Keratinocyte (primary cell): ENCODE data around the gene ATAD2B. TPM values are rescaled to one million over a fixed set of nuclear protein-coding genes. Genes with fewer than 3 reads are reported as not detected.

Source experiments
- DNase-seq: peaks from one replicate; pipeline ENCODE4 v3.0.0-alpha.2; 2011; ENCODE audit warnings: low read depth, missing footprints, low spot score
- FAIRE-seq: peaks from 2 replicates; lab custom pipeline; 2011; peaks lifted over from hg19 to GRCh38; lab: Jason Lieb, UNC
- H2AFZ ChIP-seq: 2 replicates; pipeline ENCODE4 v1.6.0; 2012; ENCODE audit warnings: low read length, control low read depth, inconsistent platforms; ENCODE audit not compliant: control insufficient read depth
- H3K27ac ChIP-seq: 2 replicates; pipeline ENCODE4 v1.5.1; 2011; ENCODE audit warnings: low read length; ENCODE audit not compliant: control insufficient read depth, insufficient read depth
- H3K27me3 ChIP-seq: 3 replicates; pipeline ENCODE4 v1.6.0; 2011; ENCODE audit warnings: low read length; ENCODE audit not compliant: control insufficient read depth, insufficient read depth; ENCODE audit errors: extremely low read depth
- H3K36me3 ChIP-seq, 2 experiments: 2 replicates in 1 of 2; 3 replicates in 1 of 2; pipeline ENCODE4 v1.5.1; 2011; ENCODE audit warnings: low read length in 2 of 2, mild to moderate bottlenecking in 1 of 2; ENCODE audit not compliant: control insufficient read depth in 2 of 2, insufficient read depth in 2 of 2; ENCODE audit errors: extremely low read depth in 1 of 2
- H3K4me1 ChIP-seq: 3 replicates; pipeline ENCODE4 v1.5.1; 2011; ENCODE audit warnings: low read length; ENCODE audit not compliant: control insufficient read depth, insufficient read depth; ENCODE audit errors: extremely low read depth
- H3K4me2 ChIP-seq: 3 replicates; pipeline ENCODE4 v1.6.0; 2011; ENCODE audit warnings: low read depth, low read length; ENCODE audit not compliant: control insufficient read depth, insufficient read depth; ENCODE audit errors: extremely low read depth
- H3K4me3 ChIP-seq, 3 experiments: fragments of 200-600 bp in 1 of 3; sonication (generic) in 1 of 3; 2 replicates in 2 of 3; 3 replicates in 1 of 3; pipeline ENCODE4 v1.5.1; 2011 to 2016; ENCODE audit warnings: low read length in 3 of 3, mild to moderate bottlenecking in 3 of 3, control low read depth in 2 of 3, inconsistent platforms in 1 of 3, low read depth in 1 of 3, mixed read lengths in 1 of 3, mixed run types in 1 of 3, moderate library complexity in 1 of 3; ENCODE audit not compliant: control insufficient read depth in 2 of 3, insufficient read depth in 2 of 3; ENCODE audit errors: extremely low read depth in 1 of 3
- H3K79me2 ChIP-seq: 2 replicates; pipeline ENCODE4 v1.6.0; 2012; ENCODE audit warnings: low read length; ENCODE audit not compliant: control insufficient read depth, insufficient read depth
- H3K9ac ChIP-seq: 3 replicates; pipeline ENCODE4 v1.6.0; 2011; ENCODE audit warnings: low read length; ENCODE audit not compliant: control insufficient read depth, insufficient read depth; ENCODE audit errors: extremely low read depth
- H3K9me1 ChIP-seq: 3 replicates; pipeline ENCODE4 v1.6.0; 2011; ENCODE audit warnings: low read length; ENCODE audit not compliant: control insufficient read depth, insufficient read depth; ENCODE audit errors: extremely low read depth
- H3K9me3 ChIP-seq: 2 replicates; pipeline ENCODE4 v1.5.1; 2012; ENCODE audit warnings: low read depth, low read length; ENCODE audit not compliant: control insufficient read depth
- H4K20me1 ChIP-seq: 3 replicates; pipeline ENCODE4 v1.6.0; 2011; ENCODE audit warnings: low read length; ENCODE audit not compliant: control insufficient read depth, insufficient read depth; ENCODE audit errors: extremely low read depth
- CTCF ChIP-seq, 3 experiments: IDR thresholded peaks in 1 of 3; conservative IDR thresholded peaks in 1 of 3; optimal IDR thresholded peaks in 1 of 3; 2 replicates in 2 of 3; 3 replicates in 1 of 3; pipeline versions ENCODE3 to v1.5.1; 2011; ENCODE audit warnings: low read length in 3 of 3, mild to moderate bottlenecking in 3 of 3, moderate library complexity in 2 of 3, control low read depth in 1 of 3, inconsistent platforms in 1 of 3; ENCODE audit not compliant: insufficient read depth in 2 of 3; ENCODE audit errors: extremely low read depth in 1 of 3
- EZH2 ChIP-seq: IDR thresholded peaks from one replicate; pipeline ENCODE4 v1.6.1; 2012; ENCODE audit warnings: inconsistent platforms, mild to moderate bottlenecking, low read length, moderate library complexity
- dilution Hi-C: fragments of 300-500 bp; cut with MboI; formaldehyde crosslinking; loops from one replicate; pipeline ENCODE4 v1.7.0; 2020; ENCODE audit warnings: low sequenced_read_pairs; ENCODE audit not compliant: extremely low pct_ligation_motif_present
- polyA plus RNA-seq, 5 experiments: library from polyadenylated mRNA; depleted of rRNA in 3 of 5; stranded (reverse) in 3 of 5; stranded (forward) in 1 of 5; unstranded in 1 of 5; fragments of >200 nt; gene quantifications; 1 replicate in 1 of 5; 2 replicates in 3 of 5; 3 replicates in 1 of 5; pipeline versions ENCODE4 v1.2.1 to v1.2.3, GENCODE V29; 2011 to 2012; ENCODE audit warnings: missing spikeins in 2 of 5, low read depth in 1 of 5, low replicate concordance in 1 of 5

Gene ATAD2B
- polyA plus RNA-seq, 1 donor (not counting 4 experiments of a cell fraction or from before 2014, with no cell fraction given), result 4.4 TPM

- Histone ChIP-seq H3K27ac (no peak overlapping the region), H3K9me1 (no peaks in the 10 kb centered on the region), H3K4me2 (no peak overlapping the region), H3K27me3 (no peaks in the 10 kb centered on the region), H3K9ac (no peak overlapping the region), H3K36me3 (peaks cover 0 to 1% of the 10 kb centered on the region in 2 experiments), H4K20me1 (no peaks in the 10 kb centered on the region), H3K79me2 (no peaks in the 10 kb centered on the region), H2AFZ (no peak overlapping the region), H3K9me3 (no peaks in the 10 kb centered on the region), H3K4me3 (no peak overlapping the region), H3K4me1 (no peaks in the 10 kb centered on the region)
- no peak for FAIRE-seq
- dilution Hi-C loops, result no loop called here
- no peak for DNase-seq
- TF ChIP-seq CTCF (optimal IDR thresholded peaks at IDR 0.05 in 1 of 3, IDR thresholded peaks at IDR 0.05 in 1 of 3, conservative IDR thresholded peaks at IDR 0.05 in 1 of 3; ENCODE audit: extremely low read depth in 1 of 3, insufficient read depth in 2 of 3, low read length in 3 of 3) (no peak), EZH2 (no peak)
Measured at GRCh38 chr2:23839919-23840578, 86.9 kb downstream of the ATAD2B start.

- TF ChIP-seq CTCF (optimal IDR thresholded peaks at IDR 0.05 in 1 of 3, IDR thresholded peaks at IDR 0.05 in 1 of 3, conservative IDR thresholded peaks at IDR 0.05 in 1 of 3; ENCODE audit: extremely low read depth in 1 of 3, insufficient read depth in 2 of 3, low read length in 3 of 3), result no peak
- no peak for TF ChIP-seq EZH2
Measured at GRCh38 chr2:23838996-23839395, 87.9 kb downstream of the ATAD2B start.

More at GRCh38 chr2:23838996-23839395, 87.9 kb downstream of the ATAD2B start:
- Histone ChIP-seq H3K4me2 (no peak overlapping the region), H4K20me1 (no peaks in the 10 kb centered on the region), H3K9ac (no peak overlapping the region), H3K36me3 (peaks cover 0 to 1% of the 10 kb centered on the region in 2 experiments), H2AFZ (no peak overlapping the region), H3K4me3 (no peak overlapping the region), H3K9me1 (no peaks in the 10 kb centered on the region), H3K9me3 (no peaks in the 10 kb centered on the region), H3K27ac (no peak overlapping the region), H3K4me1 (no peaks in the 10 kb centered on the region), H3K79me2 (no peaks in the 10 kb centered on the region), H3K27me3 (no peaks in the 10 kb centered on the region)
- DNase-seq (no peak), FAIRE-seq (no peak)
- dilution Hi-C loops, result no loop called here
